Measurements from ENCODE around the gene GGNBP2.

Gene GGNBP2

DNA sequence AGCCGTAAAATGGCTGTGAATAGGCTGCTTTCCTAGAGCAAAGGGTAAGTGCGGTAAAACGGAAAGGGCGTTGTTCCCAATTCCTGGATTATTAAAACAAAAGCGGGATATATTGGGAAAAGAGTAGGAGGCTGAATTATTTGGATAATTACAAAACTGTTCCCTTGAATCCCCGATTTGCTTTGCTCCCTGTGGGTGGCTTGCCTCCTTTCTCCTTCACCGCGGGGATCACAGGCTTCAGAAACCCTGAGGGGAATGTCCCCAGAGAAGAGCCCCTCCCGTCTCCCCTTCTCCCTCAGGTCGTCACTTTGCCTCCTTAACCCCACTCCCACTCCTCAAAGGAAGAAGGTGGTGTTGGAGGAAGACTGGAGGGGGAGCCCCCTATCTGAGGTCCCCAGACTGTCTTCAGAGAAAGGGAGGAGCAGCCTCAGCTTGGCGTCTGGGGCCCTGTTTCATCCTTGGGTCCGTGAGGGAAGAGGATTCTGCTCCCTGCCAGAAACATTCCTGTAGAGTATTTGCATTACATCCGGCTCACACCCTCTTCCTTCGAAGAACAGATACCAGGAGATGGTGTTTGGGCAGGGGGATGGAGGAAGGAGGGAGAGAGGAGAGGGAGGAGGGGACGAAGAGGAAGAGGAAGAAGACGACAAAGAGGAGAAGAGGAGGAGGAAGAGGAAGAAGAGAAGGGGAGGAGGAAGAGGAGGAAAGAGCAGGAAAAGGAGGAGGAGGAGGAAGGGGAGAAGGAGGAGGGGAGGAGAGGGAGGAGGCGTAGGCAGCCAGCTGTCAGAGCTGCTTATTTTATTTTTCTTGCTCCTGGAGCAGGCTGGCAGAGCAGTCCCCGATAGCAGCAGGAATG is 88.4 kb downstream of the GGNBP2 start:
- Histone ChIP-seq H4K20me1 (ENCODE audit: insufficient read depth, low read length, poor library complexity, severe bottlenecking) (no peaks in the 10 kb centered on the region), H3K27me3 (ENCODE audit: insufficient read depth, low read length, poor library complexity, severe bottlenecking) (no peaks in the 10 kb centered on the region), H3K4me2 (ENCODE audit: low read depth, low read length, poor library complexity, severe bottlenecking) (no peak overlapping the region), H3K9me2 (replicated peaks; ENCODE audit: low read depth, low read length) (no peaks in the 10 kb centered on the region), H3F3A (ENCODE audit: low read depth) (no peaks in the 10 kb centered on the region), H3K9ac (ENCODE audit: low read depth, low read length, poor library complexity, severe bottlenecking) (no peak overlapping the region), H3K79me2 (ENCODE audit: insufficient read depth, low read length) (no peaks in the 10 kb centered on the region), H3K4me1 (ENCODE audit: insufficient read depth, low read length, poor library complexity, severe bottlenecking) (no peaks in the 10 kb centered on the region), H3K4me3 (ENCODE audit: low read length, poor library complexity, severe bottlenecking) (no peak overlapping the region), H2AFZ (ENCODE audit: low read length) (no peak overlapping the region), H3K9me3 (ENCODE audit: insufficient read depth, low read depth, low read length) (no peaks in the 10 kb centered on the region), H3K36me3 (ENCODE audit: insufficient read depth, low read length) (no peaks in the 10 kb centered on the region)
- TF ChIP-seq EZH2phosphoT487 (IDR thresholded peaks at IDR 0.05; ENCODE audit: borderline replicate concordance), result no peak
- TF ChIP-seq, protein P1, sequence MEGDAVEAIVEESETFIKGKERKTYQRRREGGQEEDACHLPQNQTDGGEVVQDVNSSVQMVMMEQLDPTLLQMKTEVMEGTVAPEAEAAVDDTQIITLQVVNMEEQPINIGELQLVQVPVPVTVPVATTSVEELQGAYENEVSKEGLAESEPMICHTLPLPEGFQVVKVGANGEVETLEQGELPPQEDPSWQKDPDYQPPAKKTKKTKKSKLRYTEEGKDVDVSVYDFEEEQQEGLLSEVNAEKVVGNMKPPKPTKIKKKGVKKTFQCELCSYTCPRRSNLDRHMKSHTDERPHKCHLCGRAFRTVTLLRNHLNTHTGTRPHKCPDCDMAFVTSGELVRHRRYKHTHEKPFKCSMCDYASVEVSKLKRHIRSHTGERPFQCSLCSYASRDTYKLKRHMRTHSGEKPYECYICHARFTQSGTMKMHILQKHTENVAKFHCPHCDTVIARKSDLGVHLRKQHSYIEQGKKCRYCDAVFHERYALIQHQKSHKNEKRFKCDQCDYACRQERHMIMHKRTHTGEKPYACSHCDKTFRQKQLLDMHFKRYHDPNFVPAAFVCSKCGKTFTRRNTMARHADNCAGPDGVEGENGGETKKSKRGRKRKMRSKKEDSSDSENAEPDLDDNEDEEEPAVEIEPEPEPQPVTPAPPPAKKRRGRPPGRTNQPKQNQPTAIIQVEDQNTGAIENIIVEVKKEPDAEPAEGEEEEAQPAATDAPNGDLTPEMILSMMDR (conservative IDR thresholded peaks at IDR 0.05; ENCODE audit: low read length), result no peak
